NCI-H1694 treated with DMSO at 0.1 percent for 48 hours (cell line): ENCODE data around the gene TBX19.

Experiments
- DNase-seq: peaks from one replicate; lab custom pipeline; 2025; lab: John Stamatoyannopoulos, UW

TBX19 gene

GRCh38 chr1:168281603-168282325 lies 1.1 kb downstream of the TBX19 start:
- no peak for DNase-seq

GRCh38 chr1:168285521-168285790 lies 4.8 kb downstream of the TBX19 start:
- DNase-seq, result no peak

- no peak for DNase-seq
These were observed 5.6 kb downstream of the TBX19 start for GRCh38 chr1:168285971-168286927.

- DNase-seq, result no peak
These were observed 6.6 kb downstream of the TBX19 start for GRCh38 chr1:168287237-168287664.

- DNase-seq, result no peak
These were observed 7.8 kb downstream of the TBX19 start for GRCh38 chr1:168288311-168289052.

- DNase-seq, result no peak
These were observed 10.7 kb downstream of the TBX19 start for GRCh38 chr1:168291222-168291837.

- no peak for DNase-seq
These were observed 12.7 kb downstream of the TBX19 start for GRCh38 chr1:168293356-168293755.

- no peak for DNase-seq
These were observed 14.9 kb downstream of the TBX19 start for GRCh38 chr1:168295411-168296114.

GRCh38 chr1:168297019-168297730 lies 16.5 kb downstream of the TBX19 start:
- no peak for DNase-seq

GRCh38 chr1:168298446-168298845 lies 17.8 kb downstream of the TBX19 start:
- no peak for DNase-seq

- no peak for DNase-seq
These were observed 19.9 kb downstream of the TBX19 start for GRCh38 chr1:168300626-168301025.

- no peak for DNase-seq
These were observed 21.1 kb downstream of the TBX19 start for GRCh38 chr1:168301664-168302320.

GRCh38 chr1:168303716-168304540 lies 23.3 kb downstream of the TBX19 start:
- DNase-seq, result no peak

- peak; percentile 79 for DNase-seq
These were observed 24.2 kb downstream of the TBX19 start for GRCh38 chr1:168304865-168305264.

GRCh38 chr1:168312718-168313604 lies 32.3 kb downstream of the TBX19 start:
- no peak for DNase-seq

GRCh38 chr1:168316142-168316541 lies 35.5 kb downstream of the TBX19 start:
- DNase-seq, result no peak

- no peak for DNase-seq
These were observed 36.6 kb downstream of the TBX19 start for GRCh38 chr1:168317309-168317708.

- no peak for DNase-seq
These were observed 39.0 kb downstream of the TBX19 start for GRCh38 chr1:168319691-168320090.
